SU-DHL-6 (cell line): Measurements from ENCODE around the gene IL21.
"Not testable (repeated sequence)": the region's sequence is repeated elsewhere in the genome, so short reads cannot be mapped to it uniquely, and the experiment has no call there.

Source experiments
- H2AFZ ChIP-seq: fragments of 200-600 bp; sonication (generic); 2 replicates; pipeline ENCODE4 v1.6.1; 2014; ENCODE audit warnings: low read depth, mild to moderate bottlenecking, moderate library complexity, mixed read lengths, antibody characterized with exemption, low read length; ENCODE audit not compliant: severe bottlenecking
- H3F3A ChIP-seq: fragments of 200-600 bp; shearing (Covaris generic); 2 replicates; pipeline ENCODE4 v1.6.0; 2016; ENCODE audit warnings: antibody characterized with exemption, mild to moderate bottlenecking; ENCODE audit not compliant: insufficient read depth
- H3K27ac ChIP-seq: fragments of 200-600 bp; sonication (generic); 2 replicates; pipeline ENCODE4 v1.5.1; 2016; ENCODE audit warnings: low read depth, mild to moderate bottlenecking, low read length, moderate library complexity, mixed read lengths
- H3K27me3 ChIP-seq: fragments of 200-600 bp; sonication (generic), shearing (Covaris generic); 2 replicates; pipeline ENCODE4 v1.6.0; 2014; ENCODE audit warnings: mild to moderate bottlenecking, low read length
- H3K36me3 ChIP-seq: fragments of 200-600 bp; sonication (generic); 2 replicates; pipeline ENCODE4 v1.6.1; 2014; ENCODE audit warnings: mild to moderate bottlenecking, low read length, mixed read lengths
- H3K4me2 ChIP-seq: fragments of 300-600, 200-600 bp; shearing (Covaris generic), sonication (generic); 2 replicates; pipeline ENCODE4 v1.6.0; 2014; ENCODE audit warnings: low read length, low read depth, mild to moderate bottlenecking; ENCODE audit not compliant: poor library complexity, severe bottlenecking
- H3K4me3 ChIP-seq: fragments of 200-600 bp; sonication (generic); 2 replicates; pipeline ENCODE4 v1.5.1; 2014; ENCODE audit warnings: antibody characterized with exemption, low read length, mild to moderate bottlenecking, mixed read lengths; ENCODE audit not compliant: insufficient read depth, poor library complexity, severe bottlenecking
- H3K79me2 ChIP-seq: fragments of 200-600 bp; sonication (generic); 2 replicates; pipeline ENCODE4 v1.6.1; 2014; ENCODE audit warnings: mild to moderate bottlenecking, low read length, moderate library complexity; ENCODE audit not compliant: insufficient read depth
- H3K9ac ChIP-seq: fragments of 200-600 bp; sonication (generic); 2 replicates; pipeline ENCODE4 v1.7.0; 2014; ENCODE audit warnings: mild to moderate bottlenecking, low read length
- H3K9me2 ChIP-seq: fragments of 200-600 bp; sonication (generic); replicated peaks from 2 replicates; pipeline ENCODE4 v1.6.1; 2014; ENCODE audit warnings: low read length; ENCODE audit not compliant: insufficient read depth
- H3K9me3 ChIP-seq: fragments of 200-600 bp; sonication (generic); 2 replicates; pipeline ENCODE4 v1.6.1; 2014; ENCODE audit warnings: low read length, mixed read lengths; ENCODE audit not compliant: insufficient read depth
- H4K20me1 ChIP-seq: fragments of 200-600 bp; sonication (generic); 2 replicates; pipeline ENCODE4 v1.6.1; 2014; ENCODE audit warnings: low read depth, mild to moderate bottlenecking, antibody characterized with exemption, low read length, moderate library complexity, mixed read lengths
- EZH2phosphoT487 ChIP-seq: fragments of 200-600 bp; sonication (generic), shearing (Covaris generic); conservative IDR thresholded peaks from 2 replicates; pipeline ENCODE4 v1.6.1; 2018; ENCODE audit warnings: mild to moderate bottlenecking, antibody characterized with exemption, low read length, moderate library complexity, mixed read lengths
- TF ChIP-seq, protein P1 (sequence below): fragments of 200-600 bp; sonication (generic); IDR thresholded peaks from one replicate; pipeline ENCODE4 v1.5.1; 2017; ENCODE audit warnings: antibody characterized with exemption, mild to moderate bottlenecking, low read length, moderate library complexity; ENCODE audit not compliant: insufficient read depth, poor library complexity, severe bottlenecking

Gene IL21

DNA sequence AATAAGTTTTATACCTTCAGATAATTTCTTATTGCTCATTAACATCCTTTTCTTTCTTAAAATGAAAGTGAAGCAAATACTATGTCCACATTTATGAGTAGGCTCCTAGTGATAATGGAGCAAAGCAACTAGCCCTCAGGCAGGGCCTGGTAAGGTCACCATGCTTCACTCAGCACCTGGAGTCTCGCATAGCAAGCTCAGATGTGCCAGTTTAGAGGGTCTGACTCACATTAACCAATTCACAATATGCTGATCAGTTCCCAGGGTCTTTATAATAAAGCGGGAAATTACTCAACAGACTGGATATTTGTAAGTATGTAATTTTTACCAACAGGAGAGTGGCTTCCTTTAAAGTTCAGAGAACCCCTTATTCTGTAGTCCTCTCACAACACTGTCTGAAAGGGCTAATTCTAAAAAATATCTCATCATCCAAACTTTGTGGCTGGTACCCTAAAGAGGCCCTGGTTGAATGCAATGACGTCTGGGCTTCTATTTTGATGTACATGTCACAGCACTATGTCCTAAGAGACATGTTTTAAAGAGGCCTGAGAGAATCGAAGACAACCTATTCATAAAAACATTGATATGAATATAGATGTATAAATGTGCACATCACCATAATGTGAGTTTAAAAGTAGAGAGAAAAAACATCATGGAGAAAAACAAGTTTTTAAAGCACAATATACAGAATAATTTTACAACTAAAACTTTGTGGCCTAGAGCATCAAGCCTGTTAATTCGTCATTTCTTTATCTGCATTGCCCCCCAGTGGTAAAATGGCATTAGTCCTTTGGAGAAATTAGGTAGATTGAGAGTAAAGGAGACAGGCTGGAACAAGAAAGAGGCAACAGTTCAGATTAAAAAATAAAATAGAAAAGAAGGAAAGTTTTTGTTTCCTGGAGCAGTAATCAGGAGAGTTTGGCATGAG lies 44.3 kb downstream of the IL21 start:
- TF ChIP-seq, protein P1, sequence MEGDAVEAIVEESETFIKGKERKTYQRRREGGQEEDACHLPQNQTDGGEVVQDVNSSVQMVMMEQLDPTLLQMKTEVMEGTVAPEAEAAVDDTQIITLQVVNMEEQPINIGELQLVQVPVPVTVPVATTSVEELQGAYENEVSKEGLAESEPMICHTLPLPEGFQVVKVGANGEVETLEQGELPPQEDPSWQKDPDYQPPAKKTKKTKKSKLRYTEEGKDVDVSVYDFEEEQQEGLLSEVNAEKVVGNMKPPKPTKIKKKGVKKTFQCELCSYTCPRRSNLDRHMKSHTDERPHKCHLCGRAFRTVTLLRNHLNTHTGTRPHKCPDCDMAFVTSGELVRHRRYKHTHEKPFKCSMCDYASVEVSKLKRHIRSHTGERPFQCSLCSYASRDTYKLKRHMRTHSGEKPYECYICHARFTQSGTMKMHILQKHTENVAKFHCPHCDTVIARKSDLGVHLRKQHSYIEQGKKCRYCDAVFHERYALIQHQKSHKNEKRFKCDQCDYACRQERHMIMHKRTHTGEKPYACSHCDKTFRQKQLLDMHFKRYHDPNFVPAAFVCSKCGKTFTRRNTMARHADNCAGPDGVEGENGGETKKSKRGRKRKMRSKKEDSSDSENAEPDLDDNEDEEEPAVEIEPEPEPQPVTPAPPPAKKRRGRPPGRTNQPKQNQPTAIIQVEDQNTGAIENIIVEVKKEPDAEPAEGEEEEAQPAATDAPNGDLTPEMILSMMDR: no peak
- no peak for TF ChIP-seq EZH2phosphoT487
- no peaks in the 10 kb centered on the region for H3K36me3 ChIP-seq
- no peak overlapping the region for H3K4me3 ChIP-seq
- H3K27ac ChIP-seq: no peak overlapping the region
- H3K9me2 ChIP-seq: no peaks in the 10 kb centered on the region
- no peaks in the 10 kb centered on the region for H3K79me2 ChIP-seq
- H3F3A ChIP-seq: no peaks in the 10 kb centered on the region
- H3K4me2 ChIP-seq: no peak overlapping the region
- no peak overlapping the region for H3K9ac ChIP-seq
- H4K20me1 ChIP-seq: no peaks in the 10 kb centered on the region
- H3K27me3 ChIP-seq: no peaks in the 10 kb centered on the region
- H3K9me3 ChIP-seq: no peaks in the 10 kb centered on the region
- H2AFZ ChIP-seq: no peak overlapping the region

DNA sequence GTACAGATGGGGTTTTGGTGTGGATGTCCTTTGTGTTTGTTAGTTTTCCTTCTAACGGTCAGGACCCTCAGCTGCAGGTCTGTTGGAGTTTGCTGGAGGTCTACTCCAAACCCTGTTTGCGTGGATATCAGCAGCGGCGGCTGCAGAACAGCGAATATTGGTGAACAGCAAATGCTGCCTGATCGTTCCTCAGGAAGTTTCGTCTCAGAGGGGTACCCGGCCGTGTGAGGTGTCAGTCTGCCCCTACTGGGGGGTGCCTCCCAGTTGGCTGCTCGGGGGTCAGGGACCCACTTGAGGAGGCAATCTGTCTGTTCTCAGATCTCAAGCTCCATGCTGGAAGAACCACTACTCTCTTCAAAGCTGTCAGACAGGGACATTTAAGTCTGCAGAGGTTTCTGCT lies 46.5 kb downstream of the IL21 start:
- H3K36me3 ChIP-seq, H3F3A ChIP-seq, H3K79me2 ChIP-seq, H3K27me3 ChIP-seq, H3K9me3 ChIP-seq, H4K20me1 ChIP-seq, H3K4me2 ChIP-seq, H3K9ac ChIP-seq, H3K4me3 ChIP-seq, H3K9me2 ChIP-seq, H2AFZ ChIP-seq, H3K27ac ChIP-seq: not testable (repeated sequence)

DNA sequence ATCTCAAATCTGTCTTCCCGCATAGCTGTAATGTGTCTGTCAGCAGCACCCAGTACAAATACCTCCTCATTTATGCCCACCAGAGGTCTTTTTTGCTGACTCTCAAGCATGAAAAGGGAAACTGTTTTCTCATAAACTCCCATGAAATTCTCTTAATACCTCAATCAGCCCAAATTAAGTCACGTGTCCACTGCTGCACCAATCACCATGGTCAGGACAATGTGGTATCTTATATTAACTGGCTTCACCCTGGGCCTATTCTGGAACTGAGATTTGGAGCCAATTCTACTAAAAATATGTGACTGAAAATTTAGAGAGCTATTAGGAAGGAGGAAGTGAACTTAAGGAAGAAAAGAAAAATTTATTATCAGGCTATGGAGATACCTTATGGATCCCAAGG lies 58.4 kb downstream of the IL21 start:
- Histone ChIP-seq H3F3A (no peaks in the 10 kb centered on the region), H3K9me3 (no peaks in the 10 kb centered on the region), H3K27ac (no peak overlapping the region), H3K79me2 (no peaks in the 10 kb centered on the region), H2AFZ (no peak overlapping the region), H3K9me2 (no peaks in the 10 kb centered on the region), H3K36me3 (no peaks in the 10 kb centered on the region), H3K4me3 (no peak overlapping the region), H3K4me2 (no peak overlapping the region), H3K9ac (no peak overlapping the region), H3K27me3 (no peaks in the 10 kb centered on the region), H4K20me1 (no peaks in the 10 kb centered on the region)
- no peak for TF ChIP-seq EZH2phosphoT487
- TF ChIP-seq, protein P1: no peak
